Measurements from ENCODE around the gene LPP. TPM values are rescaled to one million over a fixed set of nuclear protein-coding genes. Genes with fewer than 3 reads are reported as not detected.

Gene LPP
- total RNA-seq, 4 donors from 2014 or later, result 56.0 to 65.7 (median 58.1) TPM

DNA sequence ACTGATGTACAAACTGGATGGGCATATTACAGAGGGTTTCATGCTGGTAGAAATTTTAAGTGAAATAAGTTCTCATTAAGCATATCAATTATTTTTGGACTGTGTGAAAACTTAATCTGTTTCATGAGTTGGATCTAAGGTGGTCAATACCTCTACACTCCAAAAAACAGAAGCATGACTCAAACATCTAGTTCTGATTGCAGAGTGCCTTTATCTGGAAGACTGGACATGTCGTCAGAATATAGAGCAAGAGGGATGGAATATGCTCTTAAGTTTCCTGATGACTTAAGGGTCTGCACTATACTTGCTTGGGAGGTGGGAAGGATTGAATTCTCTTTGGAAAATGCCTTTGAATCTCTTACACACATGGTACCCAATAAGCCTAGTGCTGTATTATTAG is 138.3 kb downstream of the LPP start:
- no peak for ATAC-seq
- peaks cover 44 to 49% of the 10 kb centered on the region in 2 donors for H3K4me1 ChIP-seq
- intact Hi-C loops (cut with DNase I; ENCODE audit: low total_unique reads), result loop anchor here (2.0 kb wide), 1 partner anchor 67 kb away; no protein-coding TSS in a partner anchor
- TF ChIP-seq POLR2A (IDR thresholded peaks at IDR 0.05) (no peak), CTCF (IDR thresholded peaks at IDR 0.05 in 4 of 5, conservative IDR thresholded peaks at IDR 0.05 in 1 of 5) (no peak)
- H3K27me3 ChIP-seq, result no peaks in the 10 kb centered on the region
- no peak for DNase-seq
- H3K4me3 ChIP-seq, result no peak overlapping the region
- in situ Hi-C loops (cut with MboI; ENCODE audit: low sequenced_read_pairs in 4 of 4), result loop anchor here in 3 of 4 donors (25.0 kb wide), 3 partner anchors 555 to 845 kb away; partner anchors contain the start of gene BCL6 (in 1 of the 3)
- H3K9me3 ChIP-seq, result no peaks in the 10 kb centered on the region
- no peaks in the 10 kb centered on the region for H3K36me3 ChIP-seq
- peak overlapping the region in 3 of 4 donors; percentile 18 to 89 (median 84) for H3K27ac ChIP-seq

DNA sequence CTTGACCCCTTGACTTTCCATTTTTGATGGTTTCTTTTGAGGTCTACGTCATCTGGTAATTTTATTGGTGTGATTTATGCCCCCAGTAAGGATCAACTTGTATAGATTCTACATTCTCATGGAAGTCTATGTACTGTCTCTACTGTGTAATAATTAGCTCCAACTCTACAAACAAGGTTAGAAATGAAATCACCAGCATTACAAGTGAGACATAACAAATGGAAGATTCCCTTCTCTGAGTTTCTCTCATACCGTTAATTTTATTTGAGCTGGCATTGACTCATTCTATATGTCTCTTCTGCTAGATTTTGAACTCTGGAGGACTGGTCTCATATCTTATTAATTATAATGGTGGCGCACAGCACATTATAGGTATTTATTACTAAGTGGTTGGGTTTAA is 138.9 kb downstream of the LPP start:
- ATAC-seq (no peak), DNase-seq (no peak)
- in situ Hi-C loops (cut with MboI; ENCODE audit: low sequenced_read_pairs in 4 of 4), result loop anchor here in 3 of 4 donors (25.0 kb wide), 3 partner anchors 556 to 844 kb away; partner anchors contain the start of gene BCL6 (in 1 of the 3)
- H3K27me3 ChIP-seq, result no peaks in the 10 kb centered on the region
- no peaks in the 10 kb centered on the region for H3K9me3 ChIP-seq
- peak overlapping the region; percentile 18 to 89 (median 61) for H3K27ac ChIP-seq
- no peak overlapping the region for H3K4me3 ChIP-seq
- H3K36me3 ChIP-seq, result no peaks in the 10 kb centered on the region
- H3K4me1 ChIP-seq, result peaks cover 39 to 45% of the 10 kb centered on the region in 2 donors
- TF ChIP-seq CTCF (IDR thresholded peaks at IDR 0.05 in 4 of 5, conservative IDR thresholded peaks at IDR 0.05 in 1 of 5) (no peak), POLR2A (IDR thresholded peaks at IDR 0.05) (no peak)
- intact Hi-C loops (cut with DNase I; ENCODE audit: low total_unique reads), result loop anchor here (2.0 kb wide), 1 partner anchor 68 kb away; no protein-coding TSS in a partner anchor

DNA sequence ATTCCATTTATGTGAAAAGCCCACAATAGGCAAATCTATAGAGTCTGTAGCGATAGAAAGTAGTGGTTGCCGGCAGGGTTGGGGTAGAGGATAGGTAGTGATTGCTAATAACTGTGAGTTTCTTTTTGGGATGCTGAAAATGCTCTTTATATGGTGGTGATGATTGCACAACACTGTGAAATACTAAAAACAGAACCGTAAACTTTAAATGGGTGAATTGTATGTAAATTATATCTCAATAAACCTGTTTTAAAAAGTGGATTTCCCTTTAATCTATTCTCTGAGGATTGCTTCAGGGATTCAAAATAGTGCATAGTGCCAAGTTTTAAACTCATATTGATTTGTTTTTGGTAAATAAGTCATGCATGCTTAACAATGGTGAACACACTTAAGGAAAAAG is 140.2 kb downstream of the LPP start:
- H3K36me3 ChIP-seq, result no peaks in the 10 kb centered on the region
- H3K4me3 ChIP-seq, result no peak overlapping the region
- no peak for DNase-seq
- peaks cover 44 to 47% of the 10 kb centered on the region in 2 donors for H3K4me1 ChIP-seq
- intact Hi-C loops (cut with DNase I; ENCODE audit: low total_unique reads) (no loop called here), in situ Hi-C loops (cut with MboI; ENCODE audit: low sequenced_read_pairs in 4 of 4) (loop anchor here in 3 of 4 donors (25.0 kb wide), 3 partner anchors 557 to 843 kb away; partner anchors contain the start of gene BCL6 (in 1 of the 3))
- no peaks in the 10 kb centered on the region for H3K9me3 ChIP-seq
- TF ChIP-seq CTCF (IDR thresholded peaks at IDR 0.05 in 4 of 5, conservative IDR thresholded peaks at IDR 0.05 in 1 of 5) (no peak), POLR2A (IDR thresholded peaks at IDR 0.05) (no peak)
- H3K27me3 ChIP-seq, result no peaks in the 10 kb centered on the region
- peak overlapping the region; percentile 84 to 89 (median 86) for H3K27ac ChIP-seq
- ATAC-seq, result no peak

DNA sequence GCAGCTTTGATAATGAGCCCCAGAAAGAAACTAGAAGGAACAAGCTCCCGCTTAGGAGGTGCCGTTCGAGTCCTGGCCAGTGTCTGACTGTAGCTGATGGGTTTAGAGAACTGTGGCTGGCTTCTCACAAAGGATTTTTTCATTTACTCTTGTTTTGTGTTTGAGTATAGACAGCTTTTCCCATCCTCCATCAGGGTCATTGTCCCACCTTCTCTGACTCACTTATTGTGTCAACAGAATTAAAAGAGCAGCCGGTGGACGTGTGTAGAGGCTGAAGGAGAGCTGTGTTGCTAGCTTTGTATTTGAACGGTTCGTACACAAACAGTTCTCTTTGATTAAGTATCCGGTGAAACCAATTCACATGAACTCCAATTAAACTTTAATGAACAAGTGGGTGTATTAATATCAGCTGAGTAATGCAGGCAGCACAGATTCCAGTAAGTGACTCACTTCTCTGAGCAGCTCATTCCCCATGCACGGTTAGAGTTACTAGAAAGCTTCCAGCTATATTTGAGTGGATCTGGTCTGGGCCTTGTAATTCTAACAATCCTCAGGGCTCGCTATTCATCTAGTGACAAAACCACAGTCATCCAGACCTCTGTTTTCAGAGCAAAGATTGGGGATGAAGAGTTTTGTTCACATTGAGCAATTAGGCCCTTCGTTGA is 141.0 kb downstream of the LPP start:
- H3K27me3 ChIP-seq, result no peaks in the 10 kb centered on the region
- ATAC-seq (peak; percentile 98), DNase-seq (peak; percentile 59 to 60)
- H3K9me3 ChIP-seq, result no peaks in the 10 kb centered on the region
- TF ChIP-seq CTCF (IDR thresholded peaks at IDR 0.05 in 4 of 5, conservative IDR thresholded peaks at IDR 0.05 in 1 of 5), result no peak
- TF ChIP-seq POLR2A (IDR thresholded peaks at IDR 0.05), result no peak
- H3K4me3 ChIP-seq, result peak overlapping the region; percentile 16 to 28 (median 24)
- H3K4me1 ChIP-seq, result peaks cover 44 to 47% of the 10 kb centered on the region in 2 donors
- peak overlapping the region; percentile 84 to 89 (median 86) for H3K27ac ChIP-seq
- intact Hi-C loops (cut with DNase I; ENCODE audit: low total_unique reads), result loop anchor here (5.0 kb wide), 1 partner anchor 257 kb away; no protein-coding TSS in a partner anchor
- in situ Hi-C loops (cut with MboI; ENCODE audit: low sequenced_read_pairs in 4 of 4), result loop anchor here in 3 of 4 donors (25.0 kb wide), 3 partner anchors 558 to 842 kb away; partner anchors contain the start of gene BCL6 (in 1 of the 3)
- no peaks in the 10 kb centered on the region for H3K36me3 ChIP-seq

All from gastrocnemius medialis (tissue), 4 donors.